ENCODE results near the gene ADCY3. TPM values are rescaled to one million over a fixed set of nuclear protein-coding genes. Genes with fewer than 3 reads are reported as not detected.

The ADCY3 gene
- total and polyA plus RNA-seq, 3 donors from 2014 or later: 22.3 to 41.6 (median 27.9) TPM

GRCh38 chr2:24950102-24950501 is 30.1 kb upstream of the ADCY3 start:
- DNase-seq: no peak
- intact Hi-C loops (cut with DNase I; ENCODE audit: low total_unique reads): no loop called here
- TF ChIP-seq CTCF (IDR thresholded peaks at IDR 0.05): no peak
- no peak for TF ChIP-seq POLR2A (IDR thresholded peaks at IDR 0.05)
- 87 to 93% methylated on average over 7 of the region's 7 CpGs for WGBS, 2 donors
- Histone ChIP-seq H3K36me3 (ENCODE audit: low read depth, missing control alignments) (no peaks in the 10 kb centered on the region), H3K9me3 (no peaks in the 10 kb centered on the region), H3K4me1 (no peaks in the 10 kb centered on the region), H3K27ac (no peak overlapping the region), H3K4me3 (no peak overlapping the region), H3K27me3 (no peaks in the 10 kb centered on the region)

GRCh38 chr2:24948506-24948905 is 28.5 kb upstream of the ADCY3 start:
- TF ChIP-seq CTCF (IDR thresholded peaks at IDR 0.05): no peak
- TF ChIP-seq POLR2A (IDR thresholded peaks at IDR 0.05): no peak
- Histone ChIP-seq H3K9me3 (no peaks in the 10 kb centered on the region), H3K36me3 (ENCODE audit: low read depth, missing control alignments) (no peaks in the 10 kb centered on the region), H3K27ac (no peak overlapping the region), H3K4me3 (no peak overlapping the region), H3K4me1 (no peaks in the 10 kb centered on the region), H3K27me3 (no peaks in the 10 kb centered on the region)
- WGBS, 2 donors: 91 to 95% methylated on average over 6 of the region's 6 CpGs
- intact Hi-C loops (cut with DNase I; ENCODE audit: low total_unique reads): no loop called here
- no peak for DNase-seq

GRCh38 chr2:24947561-24948157 is 27.6 kb upstream of the ADCY3 start:
- H3K27me3 ChIP-seq: no peaks in the 10 kb centered on the region
- intact Hi-C loops (cut with DNase I; ENCODE audit: low total_unique reads): no loop called here
- H3K4me3 ChIP-seq: no peak overlapping the region
- no peak for DNase-seq
- no peaks in the 10 kb centered on the region for H3K9me3 ChIP-seq
- H3K27ac ChIP-seq: no peak overlapping the region
- no peaks in the 10 kb centered on the region for H3K4me1 ChIP-seq
- WGBS, 2 donors: 91% methylated on average over 3 of the region's 3 CpGs
- no peaks in the 10 kb centered on the region for H3K36me3 ChIP-seq (ENCODE audit: low read depth, missing control alignments)
- no peak for TF ChIP-seq CTCF (IDR thresholded peaks at IDR 0.05)
- no peak for TF ChIP-seq POLR2A (IDR thresholded peaks at IDR 0.05)

- DNase-seq: no peak
- TF ChIP-seq CTCF (IDR thresholded peaks at IDR 0.05): no peak
- no peaks in the 10 kb centered on the region for H3K9me3 ChIP-seq
- H3K36me3 ChIP-seq (ENCODE audit: low read depth, missing control alignments): no peaks in the 10 kb centered on the region
- no peaks in the 10 kb centered on the region for H3K4me1 ChIP-seq
- no peaks in the 10 kb centered on the region for H3K27me3 ChIP-seq
- WGBS, 2 donors: 95 to 96% methylated on average over 4 of the region's 4 CpGs
- intact Hi-C loops (cut with DNase I; ENCODE audit: low total_unique reads): no loop called here
- no peak overlapping the region for H3K4me3 ChIP-seq
- no peak overlapping the region for H3K27ac ChIP-seq
These were observed 25.9 kb upstream of the ADCY3 start for GRCh38 chr2:24945907-24946306.

- H3K36me3 ChIP-seq (ENCODE audit: low read depth, missing control alignments): no peaks in the 10 kb centered on the region
- no peak for TF ChIP-seq POLR2A (IDR thresholded peaks at IDR 0.05)
- no peak for TF ChIP-seq CTCF (IDR thresholded peaks at IDR 0.05)
- no peak overlapping the region for H3K4me3 ChIP-seq
- 76 to 83% methylated on average over 7 of the region's 7 CpGs for WGBS, 2 donors
- intact Hi-C loops (cut with DNase I; ENCODE audit: low total_unique reads): no loop called here
- H3K27ac ChIP-seq: no peak overlapping the region
- H3K4me1 ChIP-seq: no peaks in the 10 kb centered on the region
- no peaks in the 10 kb centered on the region for H3K27me3 ChIP-seq
- no peaks in the 10 kb centered on the region for H3K9me3 ChIP-seq
- DNase-seq: no peak
These were observed 23.5 kb upstream of the ADCY3 start for GRCh38 chr2:24943427-24944053.
